ENCODE measurements around the gene RAD17.
"Not testable (repeated sequence)": the region's sequence is repeated elsewhere in the genome, so short reads cannot be mapped to it uniquely, and the experiment has no call there.

RAD17 gene

GRCh38 chr5:69367697-69368279, 1.8 kb upstream of the RAD17 start:
- H3K9me3 Mint-ChIP-seq: no peaks in the 10 kb centered on the region
- no peak for ATAC-seq
- peak overlapping the region; percentile 98 for H3K27ac Mint-ChIP-seq
- peaks cover 26% of the 10 kb centered on the region for H3K36me3 Mint-ChIP-seq
- H3K4me3 Mint-ChIP-seq: peak overlapping the region; percentile 91
- no peaks in the 10 kb centered on the region for H3K27me3 Mint-ChIP-seq
- H3K4me1 Mint-ChIP-seq: peaks cover 31% of the 10 kb centered on the region

- ATAC-seq: peak; percentile 1
- H3K4me3 Mint-ChIP-seq: peak overlapping the region; percentile 91
- H3K9me3 Mint-ChIP-seq: no peaks in the 10 kb centered on the region
- H3K36me3 Mint-ChIP-seq: peaks cover 18% of the 10 kb centered on the region
- no peaks in the 10 kb centered on the region for H3K27me3 Mint-ChIP-seq
- H3K27ac Mint-ChIP-seq: peak overlapping the region; percentile 98
- peaks cover 25% of the 10 kb centered on the region for H3K4me1 Mint-ChIP-seq
Measured at GRCh38 chr5:69368458-69369339, 919 bp upstream of the RAD17 start.

GRCh38 chr5:69370335-69370734, 717 bp downstream of the RAD17 start:
- H3K27ac Mint-ChIP-seq: peak overlapping the region; percentile 98
- not testable (repeated sequence) for H3K27me3 Mint-ChIP-seq, H3K9me3 Mint-ChIP-seq, ATAC-seq
- H3K36me3 Mint-ChIP-seq: peaks cover 12% of the 10 kb centered on the region
- H3K4me1 Mint-ChIP-seq: peaks cover 33% of the 10 kb centered on the region
- H3K4me3 Mint-ChIP-seq: peak overlapping the region; percentile 91

GRCh38 chr5:69372394-69372793, 2.8 kb downstream of the RAD17 start:
- peaks cover 12% of the 10 kb centered on the region for H3K36me3 Mint-ChIP-seq
- no peaks in the 10 kb centered on the region for H3K27me3 Mint-ChIP-seq
- H3K9me3 Mint-ChIP-seq: no peaks in the 10 kb centered on the region
- H3K4me1 Mint-ChIP-seq: peaks cover 37% of the 10 kb centered on the region
- no peak overlapping the region for H3K4me3 Mint-ChIP-seq
- ATAC-seq: no peak
- no peak overlapping the region for H3K27ac Mint-ChIP-seq

- no peak for ATAC-seq
- peaks cover 24% of the 10 kb centered on the region for H3K4me1 Mint-ChIP-seq
- peak overlapping the region; percentile 87 for H3K27ac Mint-ChIP-seq
- peaks cover 12% of the 10 kb centered on the region for H3K36me3 Mint-ChIP-seq
- H3K4me3 Mint-ChIP-seq: peak overlapping the region; percentile 73
- no peaks in the 10 kb centered on the region for H3K9me3 Mint-ChIP-seq
- no peaks in the 10 kb centered on the region for H3K27me3 Mint-ChIP-seq
Measured at GRCh38 chr5:69374911-69375446, 5.4 kb downstream of the RAD17 start.

- Mint-ChIP-seq H3K36me3 (peaks cover 12% of the 10 kb centered on the region), H3K9me3 (no peaks in the 10 kb centered on the region), H3K4me1 (peaks cover 24% of the 10 kb centered on the region), H3K27me3 (no peaks in the 10 kb centered on the region), H3K4me3 (no peak overlapping the region), H3K27ac (no peak overlapping the region)
- no peak for ATAC-seq
Measured at GRCh38 chr5:69378376-69378775, 8.8 kb downstream of the RAD17 start.

GRCh38 chr5:69404659-69405330, 35.2 kb downstream of the RAD17 start:
- no peaks in the 10 kb centered on the region for H3K9me3 Mint-ChIP-seq
- no peaks in the 10 kb centered on the region for H3K4me1 Mint-ChIP-seq
- no peaks in the 10 kb centered on the region for H3K27me3 Mint-ChIP-seq
- no peak overlapping the region for H3K27ac Mint-ChIP-seq
- H3K36me3 Mint-ChIP-seq: peaks cover 68% of the 10 kb centered on the region
- no peak for ATAC-seq
- H3K4me3 Mint-ChIP-seq: no peak overlapping the region

- Mint-ChIP-seq H3K27me3 (no peaks in the 10 kb centered on the region), H3K27ac (peak within 1 kb of the TSS; percentile 66), H3K36me3 (peaks cover 29% of the 10 kb centered on the region), H3K4me3 (peak within 1 kb of the TSS; percentile 69), H3K9me3 (no peaks in the 10 kb centered on the region), H3K4me1 (peaks cover 12% of the 10 kb centered on the region)
- peak; percentile 92 for ATAC-seq
Measured at GRCh38 chr5:69414885-69415583, 45.4 kb downstream of the RAD17 start, which contains the start of gene MARVELD2. TSS of gene MARVELD2 (plus strand) at chr5:69415116. CDS start at chr5:69419386, 4,270 bp downstream.

GRCh38 chr5:69415584-69415958, 46.0 kb downstream of the RAD17 start:
- Mint-ChIP-seq H3K27ac (peak overlapping the region; percentile 66), H3K36me3 (peaks cover 29% of the 10 kb centered on the region), H3K9me3 (no peaks in the 10 kb centered on the region), H3K4me3 (peak overlapping the region; percentile 69), H3K4me1 (peaks cover 12% of the 10 kb centered on the region), H3K27me3 (no peaks in the 10 kb centered on the region)
- ATAC-seq: no peak

- Mint-ChIP-seq H3K4me3 (no peak overlapping the region), H3K27me3 (no peaks in the 10 kb centered on the region), H3K9me3 (no peaks in the 10 kb centered on the region), H3K27ac (no peak overlapping the region), H3K36me3 (peaks cover 27% of the 10 kb centered on the region), H3K4me1 (peaks cover 12% of the 10 kb centered on the region)
- ATAC-seq: no peak
Measured at GRCh38 chr5:69416180-69416579, 46.6 kb downstream of the RAD17 start.

- H3K27me3 Mint-ChIP-seq: no peaks in the 10 kb centered on the region
- H3K4me3 Mint-ChIP-seq: no peak overlapping the region
- peaks cover 12% of the 10 kb centered on the region for H3K4me1 Mint-ChIP-seq
Measured at GRCh38 chr5:69416699-69417098, 47.1 kb downstream of the RAD17 start.

GRCh38 chr5:69418554-69418953, 48.9 kb downstream of the RAD17 start:
- H3K4me3 Mint-ChIP-seq: no peak overlapping the region
- no peaks in the 10 kb centered on the region for H3K27me3 Mint-ChIP-seq
- peaks cover 34% of the 10 kb centered on the region for H3K36me3 Mint-ChIP-seq
- H3K27ac Mint-ChIP-seq: no peak overlapping the region
- ATAC-seq: no peak
- H3K9me3 Mint-ChIP-seq: peaks cover 3% of the 10 kb centered on the region
- H3K4me1 Mint-ChIP-seq: peaks cover 12% of the 10 kb centered on the region

More at GRCh38 chr5:69416699-69417098, 47.1 kb downstream of the RAD17 start:
- H3K27ac Mint-ChIP-seq: no peak overlapping the region
- no peaks in the 10 kb centered on the region for H3K9me3 Mint-ChIP-seq
- ATAC-seq: no peak
- peaks cover 23% of the 10 kb centered on the region for H3K36me3 Mint-ChIP-seq

- peaks cover 13% of the 10 kb centered on the region for H3K36me3 Mint-ChIP-seq
- peak overlapping the region; percentile 86 for H3K27ac Mint-ChIP-seq
- no peaks in the 10 kb centered on the region for H3K9me3 Mint-ChIP-seq
- ATAC-seq: no peak
- H3K4me1 Mint-ChIP-seq: peaks cover 14% of the 10 kb centered on the region
- H3K4me3 Mint-ChIP-seq: no peak overlapping the region
- H3K27me3 Mint-ChIP-seq: no peaks in the 10 kb centered on the region
Measured at GRCh38 chr5:69431424-69432303, 62.0 kb downstream of the RAD17 start.
